ACC112 (cell line): ENCODE data around the gene SEPTIN5.
"Not testable (repeated sequence)": the region's sequence is repeated elsewhere in the genome, so short reads cannot be mapped to it uniquely, and the experiment has no call there.

Experiments used
- H2AFZ ChIP-seq: fragments of 200-600 bp; sonication (generic); one replicate; pipeline ENCODE4 v1.6.0; 2017; ENCODE audit warnings: antibody characterized with exemption, low read length; ENCODE audit not compliant: unreplicated experiment
- H3K27ac ChIP-seq: fragments of 200-600 bp; sonication (generic); 2 replicates; pipeline ENCODE4 v1.5.1; 2014; ENCODE audit warnings: low read depth, mild to moderate bottlenecking, antibody characterized with exemption, low read length, moderate library complexity
- H3K27me3 ChIP-seq: fragments of 200-600 bp; sonication (generic); 2 replicates; pipeline ENCODE4 v1.6.1; 2014; ENCODE audit warnings: mild to moderate bottlenecking, antibody characterized with exemption, low read length, moderate library complexity, mixed read lengths; ENCODE audit not compliant: insufficient read depth
- H3K36me3 ChIP-seq: fragments of 200-600 bp; sonication (generic); 2 replicates; pipeline ENCODE4 v1.6.1; 2016; ENCODE audit warnings: mild to moderate bottlenecking, antibody characterized with exemption, low read length, moderate library complexity, mixed read lengths; ENCODE audit not compliant: insufficient read depth
- H3K4me1 ChIP-seq: fragments of 200-600 bp; sonication (generic); one replicate; pipeline ENCODE4 v1.6.1; 2016; ENCODE audit warnings: low read length, mixed read lengths; ENCODE audit not compliant: insufficient read depth, unreplicated experiment, control insufficient read depth
- H3K4me3 ChIP-seq: fragments of 200-600 bp; sonication (generic); 2 replicates; pipeline ENCODE4 v1.5.1; 2014; ENCODE audit warnings: mild to moderate bottlenecking, low read depth, low read length
- H3K79me2 ChIP-seq: fragments of 200-600 bp; sonication (generic); one replicate; pipeline ENCODE4 v1.6.0; 2016; ENCODE audit warnings: low read length; ENCODE audit not compliant: control insufficient read depth, unreplicated experiment, insufficient read depth

The SEPTIN5 gene

GRCh38 chr22:19672054-19672776 is 42.1 kb upstream of the SEPTIN5 start:
- Histone ChIP-seq H3K27ac (no peak overlapping the region), H3K4me3 (no peak overlapping the region), H3K79me2 (no peaks in the 10 kb centered on the region), H2AFZ (no peak overlapping the region), H3K27me3 (no peaks in the 10 kb centered on the region), H3K36me3 (no peaks in the 10 kb centered on the region), H3K4me1 (no peaks in the 10 kb centered on the region)

GRCh38 chr22:19673660-19674059 is 40.6 kb upstream of the SEPTIN5 start:
- no peaks in the 10 kb centered on the region for H3K27me3 ChIP-seq
- H3K79me2 ChIP-seq, result no peaks in the 10 kb centered on the region
- H2AFZ ChIP-seq, result no peak overlapping the region
- H3K4me3 ChIP-seq, result no peak overlapping the region
- no peaks in the 10 kb centered on the region for H3K36me3 ChIP-seq
- H3K4me1 ChIP-seq, result no peaks in the 10 kb centered on the region
- H3K27ac ChIP-seq, result no peak overlapping the region

GRCh38 chr22:19674129-19674928 is 40.0 kb upstream of the SEPTIN5 start:
- H3K27ac ChIP-seq, result no peak overlapping the region
- H3K27me3 ChIP-seq, result no peaks in the 10 kb centered on the region
- no peaks in the 10 kb centered on the region for H3K79me2 ChIP-seq
- no peak overlapping the region for H3K4me3 ChIP-seq
- no peaks in the 10 kb centered on the region for H3K4me1 ChIP-seq
- no peaks in the 10 kb centered on the region for H3K36me3 ChIP-seq
- no peak overlapping the region for H2AFZ ChIP-seq

- no peaks in the 10 kb centered on the region for H3K27me3 ChIP-seq
- no peak overlapping the region for H3K27ac ChIP-seq
- no peaks in the 10 kb centered on the region for H3K36me3 ChIP-seq
- H2AFZ ChIP-seq, result no peak overlapping the region
- no peaks in the 10 kb centered on the region for H3K79me2 ChIP-seq
- no peaks in the 10 kb centered on the region for H3K4me1 ChIP-seq
- H3K4me3 ChIP-seq, result no peak overlapping the region
Measured at GRCh38 chr22:19674929-19675253, 39.4 kb upstream of the SEPTIN5 start.

- H3K4me3 ChIP-seq, result no peak overlapping the region
- H3K36me3 ChIP-seq, result no peaks in the 10 kb centered on the region
- no peaks in the 10 kb centered on the region for H3K27me3 ChIP-seq
- no peaks in the 10 kb centered on the region for H3K79me2 ChIP-seq
- no peak overlapping the region for H3K27ac ChIP-seq
- no peaks in the 10 kb centered on the region for H3K4me1 ChIP-seq
- no peak overlapping the region for H2AFZ ChIP-seq
Measured at GRCh38 chr22:19675428-19675827, 38.9 kb upstream of the SEPTIN5 start.

- not testable (repeated sequence) for H3K36me3 ChIP-seq, H3K4me1 ChIP-seq, H3K79me2 ChIP-seq, H3K27me3 ChIP-seq, H3K4me3 ChIP-seq, H2AFZ ChIP-seq, H3K27ac ChIP-seq
Measured at GRCh38 chr22:19676437-19676836, 37.9 kb upstream of the SEPTIN5 start.

GRCh38 chr22:19678949-19679521 is 35.3 kb upstream of the SEPTIN5 start:
- Histone ChIP-seq H3K27ac (no peak overlapping the region), H3K4me1 (no peaks in the 10 kb centered on the region), H3K36me3 (no peaks in the 10 kb centered on the region), H2AFZ (no peak overlapping the region), H3K79me2 (no peaks in the 10 kb centered on the region), H3K4me3 (no peak overlapping the region), H3K27me3 (0 out of 2 replicates have a peak, but pooled peaks cover 2% of the 10 kb centered on the region)

GRCh38 chr22:19679522-19680101 is 34.7 kb upstream of the SEPTIN5 start:
- H3K27ac ChIP-seq, result no peak overlapping the region
- H3K4me3 ChIP-seq, result no peak overlapping the region
- H2AFZ ChIP-seq, result no peak overlapping the region

GRCh38 chr22:19680287-19680881 is 33.9 kb upstream of the SEPTIN5 start:
- Histone ChIP-seq H3K36me3 (no peaks in the 10 kb centered on the region), H3K4me3 (no peak overlapping the region), H3K27ac (no peak overlapping the region), H2AFZ (no peak overlapping the region), H3K27me3 (0 out of 2 replicates have a peak, but pooled peaks cover 2% of the 10 kb centered on the region), H3K4me1 (no peaks in the 10 kb centered on the region), H3K79me2 (no peaks in the 10 kb centered on the region)

More at GRCh38 chr22:19679522-19680101, 34.7 kb upstream of the SEPTIN5 start:
- no peaks in the 10 kb centered on the region for H3K36me3 ChIP-seq
- no peaks in the 10 kb centered on the region for H3K4me1 ChIP-seq
- 0 out of 2 replicates have a peak, but pooled peaks cover 2% of the 10 kb centered on the region for H3K27me3 ChIP-seq
- no peaks in the 10 kb centered on the region for H3K79me2 ChIP-seq
